Osteoblast (primary cell): ENCODE data around the gene ACD. TPM values are rescaled to one million over a fixed set of nuclear protein-coding genes. Genes with fewer than 3 reads are reported as not detected.

Experiments
- DNase-seq: peaks from one replicate; pipeline ENCODE4 v3.0.0; 2011; ENCODE audit warnings: low spot score, mixed read lengths; ENCODE audit not compliant: insufficient read length; ENCODE audit errors: missing footprints
- H2AFZ ChIP-seq: 2 replicates; pipeline ENCODE4 v1.6.0; 2011; ENCODE audit warnings: mild to moderate bottlenecking, low read length
- H3K27ac ChIP-seq: 2 replicates; pipeline ENCODE4 v1.5.1; 2011; ENCODE audit warnings: mild to moderate bottlenecking, low read depth, low read length, moderate library complexity
- H3K27me3 ChIP-seq: 2 replicates; pipeline ENCODE4 v1.6.0; 2012; ENCODE audit warnings: mild to moderate bottlenecking, control low read depth, inconsistent platforms, low read length, moderate library complexity; ENCODE audit not compliant: insufficient read depth
- H3K36me3 ChIP-seq: 2 replicates; pipeline ENCODE4 v1.5.1; 2011; ENCODE audit warnings: mild to moderate bottlenecking, low read length, control low read depth, moderate library complexity; ENCODE audit not compliant: insufficient read depth
- H3K4me1 ChIP-seq: 2 replicates; pipeline ENCODE4 v1.5.1; 2011; ENCODE audit warnings: mild to moderate bottlenecking, low read length, control low read depth, moderate library complexity; ENCODE audit not compliant: insufficient read depth
- H3K4me2 ChIP-seq: 2 replicates; pipeline ENCODE4 v1.6.0; 2011; ENCODE audit warnings: mild to moderate bottlenecking, low read length; ENCODE audit not compliant: insufficient read depth
- H3K4me3 ChIP-seq: fragments of 200-600 bp; sonication (generic); 3 replicates; pipeline ENCODE4 v1.5.1; 2012; ENCODE audit warnings: mild to moderate bottlenecking, low read length, inconsistent platforms; ENCODE audit not compliant: insufficient read depth
- H3K79me2 ChIP-seq: 2 replicates; pipeline ENCODE4 v1.6.0; 2012; ENCODE audit warnings: mild to moderate bottlenecking, low read length, control low read depth, inconsistent platforms; ENCODE audit not compliant: insufficient read depth
- H3K9me3 ChIP-seq: 2 replicates; pipeline ENCODE4 v1.5.1; 2011; ENCODE audit warnings: low read depth, low read length, control low read depth
- H4K20me1 ChIP-seq: 2 replicates; pipeline ENCODE4 v1.6.0; 2012; ENCODE audit warnings: mild to moderate bottlenecking, low read length, control low read depth; ENCODE audit not compliant: insufficient read depth
- total RNA-seq: library from RNA; depleted of rRNA; stranded (reverse); fragments of >200 nt; gene quantifications from 2 replicates; pipeline ENCODE4 v1.2.3, GENCODE V29; 2012
- TF ChIP-seq, protein P1 (sequence below): IDR thresholded peaks from 2 replicates; pipeline ENCODE4 v1.5.1; 2011; ENCODE audit warnings: mild to moderate bottlenecking, low read depth, low read length, moderate library complexity; ENCODE audit errors: extremely low read depth

Gene ACD
- total RNA-seq, 1 donor: 18.8 TPM

- H3K27ac ChIP-seq: no peak overlapping the region
- H3K36me3 ChIP-seq: peaks cover 6% of the 10 kb centered on the region
- H3K4me2 ChIP-seq: no peak overlapping the region
- H3K27me3 ChIP-seq: no peaks in the 10 kb centered on the region
- TF ChIP-seq, protein P1, sequence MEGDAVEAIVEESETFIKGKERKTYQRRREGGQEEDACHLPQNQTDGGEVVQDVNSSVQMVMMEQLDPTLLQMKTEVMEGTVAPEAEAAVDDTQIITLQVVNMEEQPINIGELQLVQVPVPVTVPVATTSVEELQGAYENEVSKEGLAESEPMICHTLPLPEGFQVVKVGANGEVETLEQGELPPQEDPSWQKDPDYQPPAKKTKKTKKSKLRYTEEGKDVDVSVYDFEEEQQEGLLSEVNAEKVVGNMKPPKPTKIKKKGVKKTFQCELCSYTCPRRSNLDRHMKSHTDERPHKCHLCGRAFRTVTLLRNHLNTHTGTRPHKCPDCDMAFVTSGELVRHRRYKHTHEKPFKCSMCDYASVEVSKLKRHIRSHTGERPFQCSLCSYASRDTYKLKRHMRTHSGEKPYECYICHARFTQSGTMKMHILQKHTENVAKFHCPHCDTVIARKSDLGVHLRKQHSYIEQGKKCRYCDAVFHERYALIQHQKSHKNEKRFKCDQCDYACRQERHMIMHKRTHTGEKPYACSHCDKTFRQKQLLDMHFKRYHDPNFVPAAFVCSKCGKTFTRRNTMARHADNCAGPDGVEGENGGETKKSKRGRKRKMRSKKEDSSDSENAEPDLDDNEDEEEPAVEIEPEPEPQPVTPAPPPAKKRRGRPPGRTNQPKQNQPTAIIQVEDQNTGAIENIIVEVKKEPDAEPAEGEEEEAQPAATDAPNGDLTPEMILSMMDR: peak; percentile 90
- H3K4me1 ChIP-seq: peaks cover 6% of the 10 kb centered on the region
- peak; percentile 96 for DNase-seq
- H4K20me1 ChIP-seq: peaks cover 3% of the 10 kb centered on the region
- H3K4me3 ChIP-seq: no peak overlapping the region
- no peaks in the 10 kb centered on the region for H3K9me3 ChIP-seq
- H3K79me2 ChIP-seq: no peaks in the 10 kb centered on the region
- no peak overlapping the region for H2AFZ ChIP-seq
These were observed 12.9 kb upstream of the ACD start for GRCh38 chr16:67672739-67673662.

DNA sequence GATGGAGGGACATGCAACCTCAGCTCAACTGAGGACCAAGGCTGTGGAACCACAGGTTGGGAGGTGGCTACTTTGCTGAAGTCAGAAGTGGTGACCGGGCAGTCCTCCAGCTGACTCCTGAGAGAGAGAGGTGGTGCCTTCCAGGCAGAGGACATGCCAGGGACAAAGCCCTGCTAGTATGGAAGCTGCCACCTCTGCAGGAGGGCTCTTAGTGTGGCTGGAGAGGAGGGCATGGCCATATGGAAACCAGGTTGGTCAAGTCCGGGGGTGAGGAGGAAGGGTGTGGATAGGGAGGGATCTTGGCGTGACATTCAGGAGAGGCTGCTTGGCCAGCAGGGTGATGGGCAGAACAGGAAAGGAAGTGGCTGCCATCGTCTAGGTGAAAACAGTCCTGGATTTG, 12.2 kb upstream of the ACD start:
- no peak overlapping the region for H3K4me3 ChIP-seq
- no peak overlapping the region for H2AFZ ChIP-seq
- peaks cover 10% of the 10 kb centered on the region for H3K4me1 ChIP-seq
- no peak overlapping the region for H3K4me2 ChIP-seq
- H3K9me3 ChIP-seq: no peaks in the 10 kb centered on the region
- DNase-seq: no peak
- H4K20me1 ChIP-seq: peaks cover 3% of the 10 kb centered on the region
- H3K27me3 ChIP-seq: no peaks in the 10 kb centered on the region
- no peaks in the 10 kb centered on the region for H3K36me3 ChIP-seq
- TF ChIP-seq, protein P1: no peak
- no peak overlapping the region for H3K27ac ChIP-seq
- H3K79me2 ChIP-seq: no peaks in the 10 kb centered on the region

GRCh38 chr16:67669499-67670101, 9.5 kb upstream of the ACD start:
- DNase-seq: no peak
- H4K20me1 ChIP-seq: peaks cover 3% of the 10 kb centered on the region
- no peaks in the 10 kb centered on the region for H3K27me3 ChIP-seq
- no peak overlapping the region for H3K4me3 ChIP-seq
- no peak overlapping the region for H3K27ac ChIP-seq
- peaks cover 4% of the 10 kb centered on the region for H3K79me2 ChIP-seq
- peaks cover 21% of the 10 kb centered on the region for H3K4me1 ChIP-seq
- H3K9me3 ChIP-seq: no peaks in the 10 kb centered on the region
- no peaks in the 10 kb centered on the region for H3K36me3 ChIP-seq
- H2AFZ ChIP-seq: no peak overlapping the region
- no peak overlapping the region for H3K4me2 ChIP-seq
- TF ChIP-seq, protein P1: no peak
